Vein endothelial cell (primary cell): ENCODE data around the gene CAMKV. TPM values are rescaled to one million over a fixed set of nuclear protein-coding genes. Genes with fewer than 3 reads are reported as not detected.

Experiments
- small RNA-seq: library from RNA; depleted of rRNA; stranded (forward); fragments of <200 nt; gene quantifications from one replicate; pipeline ENCODE3, GENCODE V24; 2012
- total RNA-seq: library from RNA; depleted of rRNA; stranded (reverse); fragments of >200 nt; gene quantifications from 2 replicates; pipeline ENCODE4 v1.2.3, GENCODE V29; 2012

CAMKV gene, protein sequence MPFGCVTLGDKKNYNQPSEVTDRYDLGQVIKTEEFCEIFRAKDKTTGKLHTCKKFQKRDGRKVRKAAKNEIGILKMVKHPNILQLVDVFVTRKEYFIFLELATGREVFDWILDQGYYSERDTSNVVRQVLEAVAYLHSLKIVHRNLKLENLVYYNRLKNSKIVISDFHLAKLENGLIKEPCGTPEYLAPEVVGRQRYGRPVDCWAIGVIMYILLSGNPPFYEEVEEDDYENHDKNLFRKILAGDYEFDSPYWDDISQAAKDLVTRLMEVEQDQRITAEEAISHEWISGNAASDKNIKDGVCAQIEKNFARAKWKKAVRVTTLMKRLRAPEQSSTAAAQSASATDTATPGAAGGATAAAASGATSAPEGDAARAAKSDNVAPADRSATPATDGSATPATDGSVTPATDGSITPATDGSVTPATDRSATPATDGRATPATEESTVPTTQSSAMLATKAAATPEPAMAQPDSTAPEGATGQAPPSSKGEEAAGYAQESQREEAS
- not detected in 2 replicates for total RNA-seq

DNA sequence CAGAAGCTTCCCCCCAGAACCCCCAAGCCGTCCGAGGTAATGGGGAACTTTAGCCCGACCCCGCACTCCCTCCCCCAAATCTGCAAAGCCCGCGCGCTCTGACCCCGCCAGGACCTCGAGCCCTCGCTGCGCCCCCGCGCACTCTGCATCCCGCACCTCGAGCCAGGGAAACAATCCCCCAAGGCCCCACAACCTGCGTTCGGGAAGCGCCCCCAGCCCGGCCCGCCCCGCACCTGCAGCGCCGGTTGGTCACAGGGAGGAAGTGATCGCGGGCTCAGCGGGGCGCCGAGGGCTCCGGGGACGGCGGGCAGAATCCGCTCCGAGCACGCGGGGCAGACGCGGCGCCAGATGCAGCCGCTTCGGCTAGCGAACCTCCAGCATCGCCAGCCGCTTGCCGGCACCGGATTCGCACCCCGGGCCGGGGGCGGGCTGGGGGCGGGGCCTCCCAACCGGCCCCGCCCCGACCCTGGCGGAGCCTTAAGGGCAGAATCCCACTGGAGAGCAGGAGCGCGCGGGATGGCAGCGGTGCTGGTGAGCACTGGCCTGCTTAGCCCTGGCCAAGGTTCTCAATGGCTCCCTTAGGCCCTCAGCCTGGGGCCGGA is at the start of gene CAMKV:
TSS of gene CAMKV (minus strand) at position 382 of the 602 bp plus-strand sequence. CDS start 7,518 bp downstream, outside the sequence.

DNA sequence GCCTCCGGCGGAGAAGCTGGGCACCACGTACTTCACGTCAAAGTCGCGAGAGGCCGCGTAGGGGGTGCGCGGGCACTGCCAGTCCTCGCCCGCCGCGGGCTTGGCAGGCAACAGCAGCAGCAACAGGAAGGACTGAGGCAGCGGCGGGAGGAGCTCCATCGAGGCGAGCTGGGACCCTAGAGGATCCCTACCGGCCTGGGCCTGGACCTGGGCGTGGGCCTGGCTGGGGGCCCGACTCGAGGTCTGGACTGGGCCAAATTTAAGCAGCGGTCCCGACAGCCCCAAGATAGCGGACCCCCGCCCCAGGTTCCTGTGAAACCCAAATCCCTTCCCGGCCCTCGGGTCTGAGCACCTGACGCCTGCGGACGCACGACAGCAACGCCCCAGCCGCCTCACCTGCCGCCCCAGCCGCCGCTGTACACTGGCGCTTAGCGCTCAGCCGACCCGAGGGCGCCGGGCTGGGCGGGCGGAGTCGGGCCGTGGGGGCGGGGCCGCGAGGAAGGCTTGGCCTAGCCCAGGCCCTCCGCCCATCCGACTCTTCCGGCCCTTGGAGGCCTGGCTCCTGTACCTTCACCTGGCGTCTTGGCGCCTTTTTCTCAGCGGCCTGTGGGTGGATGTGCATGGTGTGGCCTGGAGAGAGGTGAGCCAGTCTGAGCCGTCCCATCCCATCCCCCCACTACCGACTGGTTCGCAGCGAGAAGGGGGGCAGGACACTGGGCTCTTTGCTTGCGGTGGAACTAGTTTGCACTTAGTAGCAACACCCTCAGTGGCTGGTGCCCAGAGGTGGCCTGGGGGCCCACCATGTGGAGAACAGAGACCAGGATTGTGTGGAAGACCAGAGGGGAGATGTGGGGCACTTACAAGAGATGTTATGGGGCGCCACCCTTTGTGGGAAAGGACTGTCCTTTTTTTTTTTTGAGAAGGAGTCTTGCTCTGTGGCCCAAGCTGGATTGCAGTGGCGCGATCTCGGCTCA is 34.0 kb upstream of the CAMKV start, which contains the start of gene MST1R:
TSS of gene MST1R (minus strand) at position 423 of the 974 bp plus-strand sequence. CDS start at position 159, 264 bp downstream.

DNA sequence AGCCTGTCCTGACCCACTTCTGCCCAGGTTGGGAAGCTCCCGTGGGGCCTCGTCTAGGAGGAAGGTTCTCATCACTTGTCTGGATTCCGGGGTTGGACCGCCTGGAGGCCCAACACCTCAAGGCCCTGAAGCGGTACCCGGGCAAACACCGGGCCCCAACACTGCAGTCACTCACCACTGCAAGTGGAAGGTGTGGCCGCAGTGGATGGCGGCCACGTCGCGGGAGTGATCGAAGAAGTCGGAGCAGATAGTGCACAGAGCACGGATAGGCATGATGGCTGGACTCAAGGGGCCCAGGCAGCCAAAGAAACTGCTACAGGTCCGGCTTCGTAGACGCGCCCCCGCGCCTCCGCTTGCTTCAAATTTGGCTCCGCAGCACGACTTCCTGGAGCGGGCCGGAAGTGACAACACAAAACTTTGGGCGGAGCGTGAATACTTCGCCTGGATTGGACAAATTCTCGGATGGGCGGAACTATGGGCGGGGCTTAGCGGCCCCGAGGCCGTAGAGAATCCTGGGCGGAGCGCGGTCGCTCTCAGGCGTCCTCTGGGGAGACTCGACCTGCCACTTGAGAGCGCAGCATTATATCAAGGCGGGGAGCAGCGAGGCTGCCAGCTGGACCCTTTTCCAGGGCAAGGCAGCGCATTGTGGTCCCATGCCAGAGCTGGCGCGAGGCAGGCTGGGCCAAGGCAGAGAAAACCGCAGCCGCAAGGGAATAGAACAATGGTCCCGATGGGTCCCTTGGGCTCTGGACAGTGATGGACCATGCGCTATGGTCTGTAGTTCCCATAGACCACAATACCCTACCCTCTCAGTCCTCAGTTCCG is 13.3 kb downstream of the CAMKV start, which contains the start of gene TRAIP:
TSS of gene TRAIP (minus strand) at position 384 of the 825 bp plus-strand sequence. CDS start at position 273, 111 bp downstream.

DNA sequence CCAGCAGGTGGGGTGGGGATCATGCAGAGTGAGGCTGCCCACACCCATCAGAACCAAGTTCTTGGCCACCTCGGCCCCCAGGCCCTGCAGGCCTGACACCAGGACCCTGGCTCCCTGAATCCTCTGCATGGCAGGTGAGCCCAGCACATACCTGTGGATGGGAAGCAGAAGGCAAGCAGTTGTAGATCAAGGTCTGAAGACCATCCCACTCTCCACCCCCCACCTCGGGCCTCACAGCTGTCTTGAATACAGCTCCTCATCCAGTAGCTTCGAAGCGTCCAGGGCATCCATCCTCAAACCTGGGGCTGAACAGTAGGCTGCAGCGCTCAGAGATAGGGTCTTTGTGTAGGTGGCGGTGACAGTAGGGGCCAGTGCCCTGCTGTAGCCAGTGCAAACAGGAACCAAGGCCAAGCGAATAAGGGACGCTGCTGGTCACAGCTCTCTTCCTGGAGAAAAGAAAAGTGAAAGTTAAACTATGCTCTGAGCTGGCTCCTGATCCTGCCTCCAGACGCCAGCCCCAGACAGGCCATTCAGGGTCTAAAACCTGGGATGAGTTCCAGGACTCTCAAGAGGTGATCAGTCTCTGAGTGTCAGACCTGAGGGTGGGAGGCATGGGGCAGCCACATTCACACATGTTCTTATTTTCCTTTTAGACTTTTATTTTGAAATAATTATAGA is 56.1 kb downstream of the CAMKV start, which contains the start of gene UBA7:
TSS of gene UBA7 (minus strand) at position 457 of the 678 bp plus-strand sequence. CDS start at position 291, 166 bp downstream.

Small RNAs within 50 kb of the gene (small RNA-seq; reads per million reads assigned to genes)
- not detected for gene RN7SL217P

Other genes starting within 250 kb of the CAMKV start
- gene APEH, start 195.6 kb downstream of the CAMKV start, total RNA-seq, result 75.8 and 78.4 TPM in 2 replicates
- gene MST1, start 180.4 kb downstream of the CAMKV start, total RNA-seq, result 2.6 and 3.9 TPM in 2 replicates
- gene RNF123, start 180.3 kb downstream of the CAMKV start, total RNA-seq, result 29.5 and 35.9 TPM in 2 replicates
- 0.76 and 0.98 TPM in 2 replicates for gene AMIGO3, start 150.2 kb downstream of the CAMKV start, total RNA-seq
- gene GMPPB, start 146.0 kb downstream of the CAMKV start, total RNA-seq, result 33.6 and 40.0 TPM in 2 replicates
- gene IP6K1, start 83.4 kb downstream of the CAMKV start, total RNA-seq, result 60.8 and 67.4 TPM in 2 replicates
- not detected in 2 replicates for gene CDHR4, start 70.0 kb downstream of the CAMKV start, total RNA-seq
- gene INKA1, start 66.6 kb downstream of the CAMKV start, total RNA-seq, result 9.6 and 15.4 TPM in 2 replicates
- gene UBA7, start 56.0 kb downstream of the CAMKV start, total RNA-seq, result 18.6 and 38.9 TPM in 2 replicates
- gene TRAIP, start 13.3 kb downstream of the CAMKV start, total RNA-seq, result 3.6 and 5.5 TPM in 2 replicates
- gene MST1R, start 34.0 kb upstream of the CAMKV start, total RNA-seq, result 0.29 and 0.33 TPM in 2 replicates
- 16.7 and 19.3 TPM in 2 replicates for gene MON1A, start 59.9 kb upstream of the CAMKV start, total RNA-seq
- 46.1 and 58.1 TPM in 2 replicates for gene RBM6, start 70.2 kb upstream of the CAMKV start, total RNA-seq
- gene RBM5, start 219.0 kb upstream of the CAMKV start, total RNA-seq, result 151 and 189 TPM in 2 replicates